Heart left ventricle (tissue), 16 donors: Measurements from ENCODE around the gene AOC1. TPM values are rescaled to one million over a fixed set of nuclear protein-coding genes. Genes with fewer than 3 reads are reported as not detected.
A peak's percentile ranks its signal among the peaks of the same experiment; 100 is the strongest.

Experiments used
- ATAC-seq, 4 donors: fragments of 200-7000 bp; cut with Tn5 transposase; one replicate each; pipeline ENCODE4 v1.9.1; 2020 to 2022; ENCODE audit warnings: moderate library complexity in 4 of 4, mild to moderate bottlenecking in 3 of 4, moderate number of reproducible peaks in 1 of 4
- DNase-seq, 5 donors: peaks; one replicate each; pipeline ENCODE4 v3.0.0-alpha.2; 2020
- H3K27ac ChIP-seq, 12 donors: fragments of 200-600 bp; sonication (generic) in 4 of 12; one replicate each; pipeline versions ENCODE4 v1.5.0 to v1.8.0; 2016 to 2022; ENCODE audit warnings: mild to moderate bottlenecking in 2 of 12
- H3K27me3 ChIP-seq, 9 donors: fragments of 200-600 bp; sonication (generic) in 2 of 9; one replicate each; pipeline versions ENCODE4 v1.5.1 to v1.8.0; 2016 to 2022; ENCODE audit warnings: mild to moderate bottlenecking in 3 of 9
- H3K36me3 ChIP-seq, 9 donors: fragments of 200-600 bp; sonication (generic) in 2 of 9; one replicate each; pipeline versions ENCODE4 v1.5.0 to v1.8.0; 2018 to 2022; ENCODE audit warnings: mild to moderate bottlenecking in 2 of 9
- H3K4me1 ChIP-seq, 12 donors: fragments of 200-600 bp; sonication (generic) in 4 of 12; one replicate each; pipeline versions ENCODE4 v1.5.0 to v1.8.0; 2016 to 2022; ENCODE audit warnings: mild to moderate bottlenecking in 3 of 12
- H3K4me3 ChIP-seq, 12 donors: fragments of 200-600 bp; sonication (generic) in 4 of 12; one replicate each; pipeline versions ENCODE4 v1.5.0 to v1.8.0; 2017 to 2022; ENCODE audit warnings: mild to moderate bottlenecking in 9 of 12, moderate library complexity in 4 of 12
- H3K9me3 ChIP-seq, 12 donors: fragments of 200-600 bp; sonication (generic) in 4 of 12; one replicate each; pipeline versions ENCODE4 v1.5.0 to v1.8.0; 2016 to 2022; ENCODE audit warnings: mild to moderate bottlenecking in 1 of 12
- CTCF ChIP-seq, 12 donors: fragments of 200-600 bp; sonication (generic) in 4 of 12; IDR thresholded peaks; one replicate each; pipeline versions ENCODE4 v1.5.0 to v1.8.0; 2018 to 2022; ENCODE audit warnings: antibody characterized with exemption in 12 of 12, mild to moderate bottlenecking in 5 of 12
- POLR2A ChIP-seq, 2 donors: fragments of 450-650 bp; IDR thresholded peaks; one replicate each; pipeline ENCODE4 v1.6.1; 2017; ENCODE audit warnings: antibody characterized with exemption in 2 of 2, mild to moderate bottlenecking in 2 of 2, moderate library complexity in 2 of 2
- WGBS, 4 donors: extraction: QIAGEN DNeasy Blood & Tissue Kit in 2 of 4; methylation state at CpG; one replicate each; pipeline versions ENCODE4 v1.1.5 to v1.1.7; 2013 to 2018; 5-methylcytosine and 5-hydroxymethylcytosine counted together
- intact Hi-C, 10 donors: fragments of 100-400 bp; cut with DNase I; formaldehyde crosslinking; loops; one replicate each; pipeline versions ENCODE4 v1.11.1 to v1.14.2; 2022
- polyA plus RNA-seq, 2 donors: library from polyadenylated mRNA; stranded (reverse); fragments of 200-250 nt; gene quantifications; one replicate each; pipeline ENCODE4 v1.2.3, GENCODE V29; 2013
- total RNA-seq, 9 donors: library from RNA; depleted of rRNA in 2 of 9; stranded (reverse); fragments of >200 nt in 2 of 9; fragmentation: NEBNext Ultra II Directional in 3 of 9; extraction: Animal tissue kit (Norgen Biotek cat#: 25700) in 3 of 9; gene quantifications; one replicate each; pipeline versions ENCODE4 v1.1.0 to v1.2.4, GENCODE V29; 2016 to 2023
- donor health status: ischemic (EF 13 %, LVEDD 7.1; RV severe dilation, severe dysfunction).
- donor health status: healthy with polysubstance abuse.
- donor health status: DM: no; HTN: yes; CAD: no.
- donor health status: DM: no; HTN: no; CAD: no.
- donor health status: ischemic (EF 25% LVEDD 6.9; RV normal size, moderate dysfunction).
- donor health status: ischemic (EF 25% LVEDD 5.7; RV mildly dilated, moderate dysfunction).
- donor health status: healthy.
- donor health status: DM: yes; HTN: yes; CAD: no.
- donor health status: ischemic (EF 35%, LVEDD 5.7; RV mildly dilated, moderate dysfunction).
- donor health status: nonischemic (EF 11% LVEDD 7.7; RV severe dilation, severe dysfunction).
- donor health status: DM: yes; HTN: yes; CAD: no.
- donor health status: PGD.
- donor health status: ischemic (EF 29% LVEDD 5.4; RV normal size, mild dysfunction).
- donor health status: nonischemic (EF 23%, LVEDD 6.1; RV moderate dilation, normal function).

AOC1 gene
- total and polyA plus RNA-seq, 11 donors, result 0.06 to 0.94 (median 0.68) TPM; not detected in 5

- H3K36me3 ChIP-seq, result no peaks in the 10 kb centered on the region
- 86 to 91% (median 89%) methylated on average over 5 of the region's 5 CpGs for WGBS, 4 donors
- TF ChIP-seq CTCF (IDR thresholded peaks at IDR 0.05) (no peak), POLR2A (IDR thresholded peaks at IDR 0.05) (no peak)
- H3K4me1 ChIP-seq, result peaks cover 0 to 17% (median 0%) of the 10 kb centered on the region in 12 donors
- no peak for DNase-seq
- peaks cover 0 to 9% (median 0%) of the 10 kb centered on the region in 9 donors for H3K27me3 ChIP-seq
- no peak for ATAC-seq
- H3K27ac ChIP-seq, result no peak overlapping the region
- no peaks in the 10 kb centered on the region for H3K9me3 ChIP-seq
- H3K4me3 ChIP-seq, result no peak overlapping the region
- intact Hi-C loops, result no loop called here
Observed at GRCh38 chr7:150847536-150847935, 4.8 kb upstream of the AOC1 start.

- no peaks in the 10 kb centered on the region for H3K9me3 ChIP-seq
- H3K27ac ChIP-seq, result no peak overlapping the region
- WGBS, 4 donors, result 89 to 95% (median 91%) methylated on average over 8 of the region's 8 CpGs
- peaks cover 0 to 9% (median 0%) of the 10 kb centered on the region in 9 donors for H3K27me3 ChIP-seq
- no peak for DNase-seq
- H3K4me3 ChIP-seq, result no peak overlapping the region
- intact Hi-C loops, result no loop called here
- no peaks in the 10 kb centered on the region for H3K36me3 ChIP-seq
- peaks cover 0 to 17% (median 0%) of the 10 kb centered on the region in 12 donors for H3K4me1 ChIP-seq
- no peak for ATAC-seq
- TF ChIP-seq POLR2A (IDR thresholded peaks at IDR 0.05) (no peak), CTCF (IDR thresholded peaks at IDR 0.05) (no peak)
Observed at GRCh38 chr7:150848111-150848510, 4.2 kb upstream of the AOC1 start.

GRCh38 chr7:150848561-150849115 is 3.7 kb upstream of the AOC1 start:
- no peaks in the 10 kb centered on the region for H3K9me3 ChIP-seq
- intact Hi-C loops, result no loop called here
- peaks cover 0 to 17% (median 0%) of the 10 kb centered on the region in 12 donors for H3K4me1 ChIP-seq
- no peaks in the 10 kb centered on the region for H3K36me3 ChIP-seq
- no peak for ATAC-seq
- no peak for TF ChIP-seq POLR2A (IDR thresholded peaks at IDR 0.05)
- TF ChIP-seq CTCF (IDR thresholded peaks at IDR 0.05), result no peak
- no peak overlapping the region for H3K27ac ChIP-seq
- no peak overlapping the region for H3K4me3 ChIP-seq
- 84 to 89% (median 88%) methylated on average over 3 of the region's 3 CpGs for WGBS, 4 donors
- H3K27me3 ChIP-seq, result peaks cover 0 to 9% (median 0%) of the 10 kb centered on the region in 9 donors
- no peak for DNase-seq

- Histone ChIP-seq H3K4me1 (peaks cover 0 to 17% (median 0%) of the 10 kb centered on the region in 12 donors), H3K4me3 (no peak overlapping the region), H3K27me3 (peaks cover 0 to 13% (median 0%) of the 10 kb centered on the region in 9 donors), H3K27ac (no peak overlapping the region), H3K9me3 (no peaks in the 10 kb centered on the region), H3K36me3 (no peaks in the 10 kb centered on the region)
- 84 to 91% (median 87%) methylated on average over 10 of the region's 10 CpGs for WGBS, 4 donors
- no peak for ATAC-seq
- peak in 1 of 5 donors; percentile 7 for DNase-seq
- intact Hi-C loops, result no loop called here
- no peak for TF ChIP-seq CTCF (IDR thresholded peaks at IDR 0.05)
- TF ChIP-seq POLR2A (IDR thresholded peaks at IDR 0.05), result no peak
Observed at GRCh38 chr7:150849204-150849775, 3.0 kb upstream of the AOC1 start.
